Measurements from ENCODE around the gene SERINC3. TPM values are rescaled to one million over a fixed set of nuclear protein-coding genes. Genes with fewer than 3 reads are reported as not detected.

SERINC3 gene
- total RNA-seq, 1 experiment from 2014 or later, result 110 TPM

GRCh38 chr20:44547419-44547818 lies 25.5 kb upstream of the SERINC3 start:
- no peaks in the 10 kb centered on the region for H3K9me2 ChIP-seq (ENCODE audit: insufficient read depth)
- no peaks in the 10 kb centered on the region for H3K36me3 ChIP-seq (ENCODE audit: low read depth)
- CTCF ChIA-PET, result interaction anchor here (0.6 kb wide), 1 partner anchor 558 kb away, joined by 3 read pairs; no protein-coding TSS in a partner anchor
- H3K27ac ChIP-seq, result no peak overlapping the region
- H3K4me2 ChIP-seq, result no peak overlapping the region
- no peak overlapping the region for H2AFZ ChIP-seq
- intact Hi-C loops (cut with micrococcal nuclease; ENCODE audit: unreplicated experiment), result no loop called here
- H3K4me3 ChIP-seq, result no peak overlapping the region
- no peaks in the 10 kb centered on the region for H3K27me3 ChIP-seq (ENCODE audit: insufficient read depth, low read depth)
- no peaks in the 10 kb centered on the region for H4K20me1 ChIP-seq (ENCODE audit: insufficient read depth)
- peaks cover 9% of the 10 kb centered on the region for H3K4me1 ChIP-seq (replicated peaks; ENCODE audit: insufficient read depth)
- DNase-seq, result no peak
- TF ChIP-seq CTCF (conservative IDR thresholded peaks at IDR 0.05) (no peak), EZH2 (IDR thresholded peaks at IDR 0.05; ENCODE audit: low read depth) (no peak)
- H3K9me3 ChIP-seq (ENCODE audit: insufficient read depth, low read depth), result no peaks in the 10 kb centered on the region
- no TSS peak for BruUV-seq (replicated peaks)
- no peaks in the 10 kb centered on the region for H3F3A ChIP-seq (ENCODE audit: insufficient read depth, low read depth)
- POLR2A ChIA-PET (ENCODE audit: unreplicated experiment), result interaction anchor here (0.7 kb wide), 1 partner anchor 592 kb away, joined by 5 read pairs; no protein-coding TSS in a partner anchor
- no peaks in the 10 kb centered on the region for H3K79me2 ChIP-seq (ENCODE audit: low read depth)

DNA sequence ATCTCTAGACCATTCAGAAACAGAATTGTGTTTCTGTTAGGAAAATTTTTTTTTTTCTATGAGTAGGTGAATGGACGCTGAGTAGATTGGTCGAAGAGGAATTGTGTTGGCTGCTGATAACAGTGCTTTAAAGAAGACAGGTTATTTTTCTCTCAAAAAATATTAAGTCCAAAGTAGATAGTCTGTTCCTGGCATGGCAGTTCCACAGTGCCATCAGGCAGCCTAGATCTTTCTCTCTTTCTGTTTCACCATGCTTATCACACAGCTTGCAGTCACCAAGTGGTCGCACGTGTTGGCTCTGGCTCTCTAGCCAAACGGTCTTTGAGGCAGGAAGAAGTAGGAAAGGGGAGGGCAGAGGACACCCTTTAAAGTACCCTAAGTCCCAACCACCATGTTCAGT lies 22.4 kb upstream of the SERINC3 start:
- no TSS peak for BruUV-seq (replicated peaks)
- H3F3A ChIP-seq (ENCODE audit: insufficient read depth, low read depth), result no peaks in the 10 kb centered on the region
- H3K36me3 ChIP-seq (ENCODE audit: low read depth), result no peaks in the 10 kb centered on the region
- no peaks in the 10 kb centered on the region for H3K4me1 ChIP-seq (replicated peaks; ENCODE audit: insufficient read depth)
- no peak overlapping the region for H3K4me3 ChIP-seq
- H3K9me3 ChIP-seq (ENCODE audit: insufficient read depth, low read depth), result no peaks in the 10 kb centered on the region
- intact Hi-C loops (cut with micrococcal nuclease; ENCODE audit: unreplicated experiment), result no loop called here
- DNase-seq, result no peak
- POLR2A ChIA-PET (ENCODE audit: unreplicated experiment), result no interaction called here
- H3K27ac ChIP-seq, result no peak overlapping the region
- H3K79me2 ChIP-seq (ENCODE audit: low read depth), result no peaks in the 10 kb centered on the region
- no peak overlapping the region for H2AFZ ChIP-seq
- no peaks in the 10 kb centered on the region for H3K9me2 ChIP-seq (ENCODE audit: insufficient read depth)
- CTCF ChIA-PET, result no interaction called here
- no peaks in the 10 kb centered on the region for H4K20me1 ChIP-seq (ENCODE audit: insufficient read depth)
- H3K4me2 ChIP-seq, result no peak overlapping the region
- no peaks in the 10 kb centered on the region for H3K27me3 ChIP-seq (ENCODE audit: insufficient read depth, low read depth)
- TF ChIP-seq EZH2 (IDR thresholded peaks at IDR 0.05; ENCODE audit: low read depth) (no peak), CTCF (conservative IDR thresholded peaks at IDR 0.05) (no peak)

DNA sequence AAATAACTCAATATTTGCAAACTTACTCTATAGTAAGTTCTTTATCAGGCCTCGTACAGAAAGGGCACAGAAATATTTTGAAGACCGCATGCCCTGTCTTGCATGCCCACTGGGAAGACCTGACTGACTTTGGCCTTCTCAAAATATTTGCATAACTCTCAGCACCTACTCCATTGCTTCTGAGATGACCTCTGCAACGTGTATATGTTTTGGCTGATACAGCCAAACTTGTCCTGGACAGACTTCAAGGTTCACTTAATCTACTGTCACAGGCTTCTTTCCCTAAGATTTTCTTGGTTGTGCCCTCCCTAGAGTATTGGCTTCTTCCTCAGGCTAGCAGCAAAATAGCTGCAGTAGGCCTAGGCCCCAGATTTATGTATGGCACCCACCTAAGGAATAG lies 21.5 kb upstream of the SERINC3 start:
- H3K9me2 ChIP-seq (ENCODE audit: insufficient read depth), result no peaks in the 10 kb centered on the region
- H3K9me3 ChIP-seq (ENCODE audit: insufficient read depth, low read depth), result no peaks in the 10 kb centered on the region
- no peaks in the 10 kb centered on the region for H3K27me3 ChIP-seq (ENCODE audit: insufficient read depth, low read depth)
- no peak overlapping the region for H2AFZ ChIP-seq
- no TSS peak for BruUV-seq (replicated peaks)
- no peaks in the 10 kb centered on the region for H3K36me3 ChIP-seq (ENCODE audit: low read depth)
- intact Hi-C loops (cut with micrococcal nuclease; ENCODE audit: unreplicated experiment), result no loop called here
- TF ChIP-seq EZH2 (IDR thresholded peaks at IDR 0.05; ENCODE audit: low read depth), result no peak
- no peak for TF ChIP-seq CTCF (conservative IDR thresholded peaks at IDR 0.05)
- H3K4me1 ChIP-seq (replicated peaks; ENCODE audit: insufficient read depth), result no peaks in the 10 kb centered on the region
- no peak overlapping the region for H3K27ac ChIP-seq
- POLR2A ChIA-PET (ENCODE audit: unreplicated experiment), result no interaction called here
- no peaks in the 10 kb centered on the region for H4K20me1 ChIP-seq (ENCODE audit: insufficient read depth)
- H3F3A ChIP-seq (ENCODE audit: insufficient read depth, low read depth), result peaks cover 6% of the 10 kb centered on the region; the same call in 1 of the 2 replicates
- no peak overlapping the region for H3K4me3 ChIP-seq
- CTCF ChIA-PET, result no interaction called here
- no peaks in the 10 kb centered on the region for H3K79me2 ChIP-seq (ENCODE audit: low read depth)
- no peak for DNase-seq
- no peak overlapping the region for H3K4me2 ChIP-seq
